ENCODE data around the gene TCHH.
"Not testable (repeated sequence)": the region's sequence is repeated elsewhere in the genome, so short reads cannot be mapped to it uniquely, and the experiment has no call there.

The TCHH gene

GRCh38 chr1:152112101-152112884, 3.0 kb downstream of the TCHH start:
- DNase-seq = no peak

GRCh38 chr1:152111515-152111968, 3.7 kb downstream of the TCHH start:
- DNase-seq = no peak

- no peak for DNase-seq
These were observed 4.3 kb downstream of the TCHH start for GRCh38 chr1:152110860-152111514.

GRCh38 chr1:152110365-152110859, 4.8 kb downstream of the TCHH start:
- DNase-seq = no peak

- DNase-seq = no peak
These were observed 5.3 kb downstream of the TCHH start for GRCh38 chr1:152109998-152110294.

- no peak for DNase-seq
These were observed 5.8 kb downstream of the TCHH start for GRCh38 chr1:152109231-152109997.

- DNase-seq = no peak
These were observed 6.4 kb downstream of the TCHH start for GRCh38 chr1:152108882-152109222.

GRCh38 chr1:152107984-152108881, 7.0 kb downstream of the TCHH start:
- no peak for DNase-seq

- no peak for DNase-seq
These were observed 7.9 kb downstream of the TCHH start for GRCh38 chr1:152107031-152107983.

GRCh38 chr1:152104854-152105253, 10.4 kb downstream of the TCHH start:
- no peak for DNase-seq

GRCh38 chr1:152096931-152097330, 18.3 kb downstream of the TCHH start:
- no peak for DNase-seq

- no peak for DNase-seq
These were observed 26.1 kb downstream of the TCHH start, which contains the start of gene TCHHL1 for GRCh38 chr1:152089014-152089674. TSS of gene TCHHL1 (minus strand) at chr1:152089064. CDS start at chr1:152088143, 921 bp downstream.

- no peak for DNase-seq
These were observed 28.5 kb downstream of the TCHH start for GRCh38 chr1:152086760-152087159.

GRCh38 chr1:152084853-152085252, 30.4 kb downstream of the TCHH start:
- DNase-seq = no peak

- not testable (repeated sequence) for DNase-seq
These were observed 34.2 kb downstream of the TCHH start for GRCh38 chr1:152081026-152081425.

GRCh38 chr1:152080494-152080893, 34.8 kb downstream of the TCHH start:
- not testable (repeated sequence) for DNase-seq

- DNase-seq = no peak
These were observed 36.3 kb downstream of the TCHH start for GRCh38 chr1:152078831-152079441.

- no peak for DNase-seq
These were observed 42.9 kb downstream of the TCHH start for GRCh38 chr1:152072311-152072710.

- no peak for DNase-seq
These were observed 44.1 kb downstream of the TCHH start for GRCh38 chr1:152071123-152071522.

- DNase-seq = no peak
These were observed 47.3 kb downstream of the TCHH start for GRCh38 chr1:152067929-152068328.
